Measurements from ENCODE around the gene CNNM4.

GRCh38 chr2:96841701-96842495, 81.2 kb downstream of the CNNM4 start:
- TF ChIP-seq POLR2A (IDR thresholded peaks at IDR 0.05; ENCODE audit: low read depth, low read length), result no peak
- TF ChIP-seq TAF1 (IDR thresholded peaks at IDR 0.05; ENCODE audit: borderline replicate concordance, low read depth, low read length), result no peak

Data from GM12892 (cell line).